LNCAP (cell line): ENCODE results near the gene VWA5B1.

Experiments
- CTCF ChIP-seq: fragments of 450-650 bp; IDR thresholded peaks from 2 replicates; pipeline ENCODE4 v1.5.1; 2017; ENCODE audit warnings: mild to moderate bottlenecking

The VWA5B1 gene

GRCh38 chr1:20290624-20291597 is at the start of gene VWA5B1:
VWA5B1 (plus strand) TSS chr1:20290875; CDS start chr1:20310602, 19,727 bp downstream.
- no peak for TF ChIP-seq CTCF

DNA sequence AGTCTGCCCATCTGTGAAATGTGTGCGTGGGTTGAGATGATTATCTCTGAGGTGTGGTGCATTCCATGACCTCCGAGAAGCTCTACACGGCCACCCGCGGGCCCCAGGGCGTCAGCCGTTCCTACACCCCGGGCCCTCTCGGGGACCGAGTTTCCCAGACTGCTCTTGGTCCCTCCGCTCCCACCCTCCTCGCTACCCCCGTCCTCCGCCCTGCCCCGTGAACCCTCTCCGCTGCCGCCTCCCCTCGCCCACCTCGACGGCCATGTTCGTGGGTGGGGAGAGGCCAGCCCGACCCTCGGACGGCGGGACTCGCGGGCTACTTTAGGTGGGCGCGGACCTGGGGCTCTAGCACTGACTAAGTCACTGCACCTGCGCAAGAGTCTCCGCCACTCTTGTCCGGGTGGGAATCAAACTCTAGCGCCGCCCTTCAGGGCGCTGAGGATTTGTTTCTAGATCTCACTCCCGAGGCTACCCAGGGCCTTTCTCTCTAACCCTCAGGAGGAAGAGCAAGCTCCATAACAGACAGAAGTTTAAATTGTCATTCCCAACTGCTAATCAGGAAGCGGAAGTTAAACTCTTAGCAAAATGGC is 47.7 kb upstream of the VWA5B1 start:
- TF ChIP-seq CTCF, result no peak

- no peak for TF ChIP-seq CTCF
Observed at GRCh38 chr1:20248971-20249612, 41.6 kb upstream of the VWA5B1 start.

DNA sequence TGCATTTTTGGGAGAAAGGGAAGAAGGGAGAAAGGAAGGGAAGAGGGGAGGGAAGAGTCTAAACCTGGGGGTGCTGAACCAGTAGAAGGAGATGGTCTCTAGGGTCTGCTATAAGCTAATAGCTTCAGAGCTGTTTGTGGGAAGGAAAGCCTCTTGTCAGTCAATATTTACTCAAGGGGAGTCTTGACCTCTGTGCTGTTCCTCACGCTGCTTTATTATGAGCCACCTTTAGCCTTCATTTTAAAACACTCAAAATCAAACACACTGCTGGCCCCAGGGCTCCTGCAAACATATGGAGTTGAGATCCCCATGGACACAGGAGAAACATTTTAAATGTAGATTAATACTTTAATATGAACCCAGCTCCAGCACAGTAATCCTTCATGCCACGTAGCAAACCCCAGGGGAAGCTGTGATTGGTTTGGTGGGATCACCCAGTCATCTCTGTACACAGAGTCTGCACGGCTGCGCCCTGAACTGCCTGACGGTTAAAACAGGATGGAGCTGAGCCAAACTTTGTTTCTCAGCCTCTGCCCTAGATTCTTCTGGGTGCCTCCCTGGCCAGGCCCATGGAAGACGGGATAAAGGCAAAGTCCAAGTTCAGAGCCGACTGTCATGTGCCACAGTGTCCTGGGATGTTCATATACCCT is 40.2 kb upstream of the VWA5B1 start:
- no peak for TF ChIP-seq CTCF

GRCh38 chr1:20252587-20252986 is 38.1 kb upstream of the VWA5B1 start:
- no peak for TF ChIP-seq CTCF

- TF ChIP-seq CTCF, result no peak
Observed at GRCh38 chr1:20255666-20256065, 35.0 kb upstream of the VWA5B1 start.

DNA sequence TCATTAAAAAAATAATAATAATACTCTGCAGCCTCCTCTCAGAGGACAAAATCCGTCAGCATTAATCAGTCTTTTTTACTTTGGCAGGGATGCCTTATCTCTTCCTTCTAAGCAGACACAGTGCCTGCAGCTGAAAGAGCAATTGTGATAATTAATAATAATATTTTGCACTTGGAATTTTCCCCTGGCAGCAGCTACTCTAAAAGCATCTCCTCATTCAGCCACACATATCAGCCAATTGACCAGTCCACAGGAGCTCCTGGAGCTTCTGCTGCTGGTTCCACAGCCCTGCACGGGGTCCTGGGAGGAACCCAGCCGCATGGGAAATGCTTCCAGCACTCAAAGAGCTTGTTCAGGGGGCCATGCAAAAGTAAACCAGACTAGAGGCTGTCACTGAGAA is 31.0 kb upstream of the VWA5B1 start:
- no peak for TF ChIP-seq CTCF
